Central memory CD8-positive, alpha-beta T cell (primary cell): ENCODE results near the gene PZP.
A peak's percentile ranks its signal among the peaks of the same experiment; 100 is the strongest.

ENCODE experiments used
- ATAC-seq: fragments of 150-1000 bp; cut with Tn5 transposase; replicated peaks from 2 replicates; pipeline ENCODE4 v1.10.0; 2022; ENCODE audit warnings: mild to moderate bottlenecking, moderate FRiP score, moderate number of reproducible peaks; ENCODE audit not compliant: poor library complexity, severe bottlenecking; ENCODE audit errors: extremely low read depth
- DNase-seq, 2 donors: peaks; one replicate each; pipeline ENCODE4 v3.0.0; 2021; ENCODE audit warnings: low spot score in 2 of 2
- H3K27ac Mint-ChIP-seq: one replicate; pipeline ENCODE4 v1.8.0; 2022; ENCODE audit warnings: low read depth, mild to moderate bottlenecking, moderate library complexity, mixed read lengths
- H3K27me3 Mint-ChIP-seq: one replicate; pipeline ENCODE4 v1.8.0; 2022; ENCODE audit warnings: mixed read lengths
- H3K36me3 Mint-ChIP-seq: one replicate; pipeline ENCODE4 v1.8.0; 2022; ENCODE audit warnings: mild to moderate bottlenecking, moderate library complexity, mixed read lengths; ENCODE audit not compliant: insufficient read depth
- H3K4me1 Mint-ChIP-seq: one replicate; pipeline ENCODE4 v1.8.0; 2022; ENCODE audit warnings: mixed read lengths
- H3K4me3 Mint-ChIP-seq: one replicate; pipeline ENCODE4 v1.8.0; 2022; ENCODE audit warnings: mild to moderate bottlenecking, moderate library complexity, mixed read lengths
- H3K9me3 Mint-ChIP-seq: one replicate; pipeline ENCODE4 v1.8.0; 2022; ENCODE audit warnings: mixed read lengths

The PZP gene

DNA sequence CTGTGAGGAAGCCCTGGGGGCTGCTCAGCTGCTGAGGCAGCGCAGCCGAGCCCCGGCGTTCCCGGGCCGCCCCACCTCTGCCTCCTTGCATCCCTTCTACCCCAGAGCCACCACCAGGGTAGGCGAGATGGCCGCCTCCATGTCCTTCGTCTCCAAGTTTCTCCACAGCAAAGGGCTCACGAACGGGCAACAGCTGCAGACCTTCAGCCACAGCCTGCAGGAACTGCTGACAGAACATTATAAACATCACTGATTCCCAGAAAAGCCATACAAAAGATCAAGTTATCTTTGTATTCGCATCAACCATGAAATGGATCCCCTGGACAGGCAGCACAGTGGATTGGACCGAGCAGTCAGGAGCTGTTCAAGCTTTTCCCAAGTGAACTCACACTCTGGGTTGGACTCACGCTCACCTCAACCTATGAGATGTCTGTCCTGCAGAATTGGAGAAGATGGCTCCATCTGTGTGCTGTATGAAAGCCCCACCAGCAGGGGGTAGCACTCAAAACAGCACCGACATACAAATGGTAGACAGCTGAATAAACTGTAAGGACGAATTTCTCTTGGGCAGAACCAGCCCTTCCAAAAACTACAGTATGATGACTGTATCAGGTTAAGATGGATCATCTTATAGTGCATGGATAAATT lies 73.1 kb downstream of the PZP start:
- Mint-ChIP-seq H3K36me3 (peaks cover 17% of the 10 kb centered on the region), H3K27me3 (no peaks in the 10 kb centered on the region), H3K9me3 (no peaks in the 10 kb centered on the region), H3K27ac (no peak overlapping the region), H3K4me3 (no peak overlapping the region), H3K4me1 (peaks cover 39% of the 10 kb centered on the region)
- ATAC-seq (no peak), DNase-seq (no peak)

DNA sequence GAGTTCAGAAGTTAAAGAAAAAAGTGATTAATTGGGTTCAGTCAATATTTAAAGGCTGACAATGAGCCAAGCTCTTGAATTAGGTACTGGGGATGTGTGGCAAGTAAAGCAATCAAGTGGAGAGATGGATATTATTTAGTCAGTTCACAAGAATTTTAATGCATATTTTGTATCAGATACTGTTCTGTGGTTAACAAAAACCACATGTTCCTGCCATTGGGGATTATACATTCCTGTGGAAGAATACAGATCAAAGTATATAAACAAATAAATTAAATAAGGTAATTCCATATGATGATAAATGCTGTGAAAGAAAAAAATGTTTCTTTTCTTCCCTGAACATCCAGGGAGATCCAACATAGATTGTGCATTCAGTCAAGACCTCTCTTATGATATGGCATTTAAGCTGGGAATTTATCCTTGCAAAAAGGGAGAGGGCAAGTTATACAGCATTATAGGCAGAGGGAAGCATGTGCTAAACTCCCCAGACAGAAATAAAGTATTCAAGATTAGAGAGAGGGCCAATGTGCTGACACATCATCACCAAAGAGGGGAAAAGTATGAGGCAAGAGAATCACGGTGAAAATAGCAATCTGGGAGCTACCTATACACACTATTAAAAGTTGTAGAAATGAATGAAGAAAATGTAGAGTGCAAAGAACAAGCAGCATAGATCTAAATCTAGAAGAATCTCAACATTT lies 74.8 kb downstream of the PZP start:
- Mint-ChIP-seq H3K36me3 (peaks cover 15% of the 10 kb centered on the region), H3K27ac (peak overlapping the region; percentile 23), H3K4me1 (peaks cover 22% of the 10 kb centered on the region), H3K9me3 (no peaks in the 10 kb centered on the region), H3K4me3 (no peak overlapping the region), H3K27me3 (no peaks in the 10 kb centered on the region)
- DNase-seq (no peak), ATAC-seq (no peak)

DNA sequence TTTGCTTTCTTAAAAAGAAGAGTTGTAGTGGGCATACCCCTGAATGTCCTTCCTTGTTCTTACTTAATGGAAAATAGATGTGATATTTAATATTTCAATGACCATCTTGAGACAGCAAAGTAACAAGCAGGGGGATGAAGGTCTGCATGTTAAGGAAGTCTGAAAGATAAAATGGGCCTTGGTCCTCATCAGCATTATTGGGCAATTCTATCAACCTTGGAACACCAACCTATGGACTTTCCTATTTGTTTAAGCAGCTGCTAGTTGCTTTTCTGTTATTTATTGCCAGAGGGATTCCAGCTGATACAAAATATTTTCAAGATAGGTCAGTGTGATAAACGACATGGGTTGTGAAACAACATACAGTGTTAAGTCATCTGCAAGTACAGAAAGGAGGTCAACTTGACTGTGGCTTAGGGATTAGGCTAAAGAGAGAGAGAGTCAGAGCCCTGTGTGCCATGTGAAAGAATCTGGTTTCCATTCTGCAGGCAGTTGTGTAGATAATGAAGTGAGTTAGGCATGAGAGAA lies 76.1 kb downstream of the PZP start:
- ATAC-seq, result no peak
- H3K9me3 Mint-ChIP-seq, result no peaks in the 10 kb centered on the region
- H3K27ac Mint-ChIP-seq, result no peak overlapping the region

DNA sequence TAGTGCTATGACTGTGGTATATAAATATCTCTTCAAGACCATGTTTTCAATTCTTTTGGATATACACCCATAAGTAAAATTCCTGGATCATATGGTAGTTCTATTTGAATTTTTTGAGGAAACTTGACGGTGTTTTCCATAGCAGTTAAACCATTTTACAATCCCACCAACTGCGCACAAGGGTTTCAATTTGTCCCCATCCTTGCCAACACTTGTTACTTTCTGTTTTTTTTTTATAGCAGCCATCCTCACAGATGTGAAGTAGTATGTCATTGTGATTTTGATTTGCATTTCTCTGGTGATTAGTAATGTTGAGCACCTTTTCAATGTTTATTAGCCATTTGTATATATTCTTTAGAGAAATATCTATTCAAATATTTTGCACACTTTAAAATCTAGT lies 78.0 kb downstream of the PZP start:
- Mint-ChIP-seq H3K27ac (no peak overlapping the region), H3K4me3 (no peak overlapping the region), H3K36me3 (peaks cover 19% of the 10 kb centered on the region), H3K4me1 (peaks cover 17% of the 10 kb centered on the region), H3K27me3 (no peaks in the 10 kb centered on the region), H3K9me3 (no peaks in the 10 kb centered on the region)
- DNase-seq, result no peak
- ATAC-seq, result no peak

More for the DNA sequence above, 76.1 kb downstream of the PZP start:
- Mint-ChIP-seq H3K4me3 (no peak overlapping the region), H3K36me3 (peaks cover 19% of the 10 kb centered on the region), H3K4me1 (peaks cover 20% of the 10 kb centered on the region), H3K27me3 (no peaks in the 10 kb centered on the region)
- DNase-seq, result no peak

DNA sequence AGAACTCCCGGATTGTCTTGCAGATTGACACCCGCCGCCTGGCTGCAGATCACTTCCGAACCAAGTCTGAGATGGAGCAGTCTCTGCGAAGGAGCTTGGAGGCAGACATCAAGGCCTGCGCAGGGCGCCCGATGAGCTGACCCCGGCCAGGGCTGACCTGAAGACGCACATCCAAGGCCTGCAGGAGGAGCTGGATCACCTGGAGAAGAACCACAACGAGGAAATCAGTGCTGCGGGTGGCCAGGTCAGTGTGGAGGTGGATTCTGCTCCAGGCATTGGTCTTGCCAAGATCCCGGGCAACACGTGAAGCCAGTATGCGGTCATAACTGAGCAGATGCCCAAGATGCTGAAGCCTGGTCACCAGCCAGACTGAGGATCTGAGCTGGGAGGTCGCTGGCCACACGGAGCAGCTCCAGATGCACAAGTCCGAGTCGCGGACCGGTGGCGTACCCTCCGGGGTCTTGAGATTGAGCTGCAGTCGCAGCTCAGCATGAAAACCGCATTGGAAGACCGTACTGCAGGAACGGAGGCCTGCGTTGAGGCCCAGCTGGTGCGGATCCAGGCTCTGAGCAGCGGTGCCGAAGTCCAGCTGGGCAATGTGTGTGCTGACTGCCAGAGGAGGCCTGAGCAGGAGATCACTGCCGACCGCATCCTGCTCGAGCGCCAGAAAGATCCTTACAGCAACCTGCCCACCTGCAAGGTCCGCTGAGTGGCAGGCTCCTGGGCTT lies 80.1 kb downstream of the PZP start:
- Mint-ChIP-seq H3K4me3 (no peak overlapping the region), H3K27me3 (no peaks in the 10 kb centered on the region), H3K27ac (peak overlapping the region; percentile 44), H3K9me3 (no peaks in the 10 kb centered on the region), H3K36me3 (peaks cover 16% of the 10 kb centered on the region), H3K4me1 (peaks cover 14% of the 10 kb centered on the region)
- DNase-seq, result no peak
- ATAC-seq, result no peak

DNA sequence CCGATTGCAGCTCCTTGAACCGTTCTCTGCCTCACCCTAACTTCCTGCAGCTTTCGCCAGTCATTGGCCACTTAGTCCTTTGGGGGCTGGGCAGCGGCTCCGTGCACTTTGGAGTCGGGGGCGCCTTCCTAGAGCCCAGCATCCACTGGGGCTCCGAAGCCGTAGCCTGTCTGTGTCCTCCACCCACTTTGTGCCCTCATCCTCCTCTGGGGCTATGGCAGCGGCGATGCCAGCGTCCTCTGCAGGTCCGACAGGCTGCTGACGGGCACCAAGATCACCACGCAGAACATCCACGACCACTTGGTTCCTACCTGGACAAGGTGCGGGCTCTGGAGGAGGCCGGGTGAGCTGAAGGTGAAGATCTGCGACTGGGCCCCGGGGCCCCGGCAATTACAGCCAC lies 80.7 kb downstream of the PZP start:
- Mint-ChIP-seq H3K27ac (peak overlapping the region; percentile 44), H3K4me3 (no peak overlapping the region), H3K9me3 (no peaks in the 10 kb centered on the region), H3K36me3 (peaks cover 16% of the 10 kb centered on the region), H3K4me1 (peaks cover 11% of the 10 kb centered on the region), H3K27me3 (no peaks in the 10 kb centered on the region)
- no peak for DNase-seq
- ATAC-seq, result no peak

DNA sequence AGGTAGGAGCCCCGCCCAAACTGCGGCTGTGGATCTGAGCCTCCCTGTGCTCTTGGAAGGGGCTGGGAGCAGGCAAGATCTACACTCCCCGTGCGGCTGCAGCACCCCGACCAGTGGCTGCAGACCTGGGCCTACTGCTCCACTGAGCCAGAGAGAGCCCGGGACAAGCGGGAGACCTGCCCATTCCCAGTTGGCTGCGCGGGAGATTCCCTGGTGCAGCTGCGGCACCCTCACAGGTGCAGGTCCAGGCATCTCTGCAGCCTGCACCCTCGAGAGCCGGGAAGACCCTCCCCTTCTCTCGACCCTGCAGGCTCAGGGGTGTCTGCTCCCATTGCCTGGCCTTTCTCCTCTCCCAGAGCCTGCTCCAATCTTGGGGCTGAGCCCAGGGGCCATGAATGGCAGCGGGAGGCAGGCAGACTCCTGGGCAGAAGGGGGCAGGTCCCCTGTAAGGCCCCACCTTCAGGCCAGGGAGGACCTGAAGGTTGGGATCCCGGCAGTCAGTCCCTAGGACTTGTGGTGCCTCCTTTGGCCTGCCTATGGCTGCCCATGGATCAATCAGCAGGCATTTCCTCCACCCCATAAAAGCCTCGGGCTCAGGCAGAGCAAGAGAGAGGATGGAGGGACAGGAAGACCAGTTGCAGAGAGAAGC lies 83.7 kb downstream of the PZP start:
- H3K4me1 Mint-ChIP-seq, result peaks cover 19% of the 10 kb centered on the region
- H3K27me3 Mint-ChIP-seq, result no peaks in the 10 kb centered on the region
- no peak overlapping the region for H3K4me3 Mint-ChIP-seq
- no peaks in the 10 kb centered on the region for H3K9me3 Mint-ChIP-seq
- H3K36me3 Mint-ChIP-seq, result peaks cover 16% of the 10 kb centered on the region
- no peak overlapping the region for H3K27ac Mint-ChIP-seq
- ATAC-seq (no peak), DNase-seq (no peak)

DNA sequence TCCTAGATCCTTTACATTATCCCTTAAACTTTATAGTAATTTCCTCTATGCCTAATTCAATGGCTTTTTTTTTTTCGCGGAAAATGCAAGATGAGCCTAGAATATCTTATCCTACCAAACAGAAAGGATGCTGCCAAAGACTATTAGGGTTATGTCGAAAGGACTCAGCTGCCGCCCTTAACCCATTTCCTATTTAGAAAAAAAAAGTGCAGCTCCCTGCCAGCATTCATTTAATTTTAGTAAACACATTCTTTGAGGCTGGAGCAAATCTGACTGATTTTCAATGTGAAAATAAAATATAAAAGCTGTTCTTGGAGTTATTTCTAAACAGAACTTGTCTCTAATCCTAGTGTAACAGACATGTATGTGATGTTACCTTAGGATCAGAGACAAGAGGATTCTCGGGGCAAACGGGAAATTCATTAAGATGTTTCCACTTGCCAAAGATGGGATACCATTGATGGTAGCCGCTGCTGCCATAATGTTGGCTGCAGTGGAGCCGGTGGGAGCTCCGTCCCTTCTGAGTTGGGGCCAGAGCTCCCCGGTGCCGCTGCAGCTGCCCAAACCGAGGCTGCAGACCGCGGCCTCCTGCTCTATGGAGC lies 84.3 kb downstream of the PZP start:
- H3K9me3 Mint-ChIP-seq, result no peaks in the 10 kb centered on the region
- DNase-seq (no peak), ATAC-seq (no peak)
- H3K4me1 Mint-ChIP-seq, result peaks cover 20% of the 10 kb centered on the region
- no peaks in the 10 kb centered on the region for H3K27me3 Mint-ChIP-seq
- peaks cover 18% of the 10 kb centered on the region for H3K36me3 Mint-ChIP-seq
- H3K27ac Mint-ChIP-seq, result no peak overlapping the region
- H3K4me3 Mint-ChIP-seq, result no peak overlapping the region

DNA sequence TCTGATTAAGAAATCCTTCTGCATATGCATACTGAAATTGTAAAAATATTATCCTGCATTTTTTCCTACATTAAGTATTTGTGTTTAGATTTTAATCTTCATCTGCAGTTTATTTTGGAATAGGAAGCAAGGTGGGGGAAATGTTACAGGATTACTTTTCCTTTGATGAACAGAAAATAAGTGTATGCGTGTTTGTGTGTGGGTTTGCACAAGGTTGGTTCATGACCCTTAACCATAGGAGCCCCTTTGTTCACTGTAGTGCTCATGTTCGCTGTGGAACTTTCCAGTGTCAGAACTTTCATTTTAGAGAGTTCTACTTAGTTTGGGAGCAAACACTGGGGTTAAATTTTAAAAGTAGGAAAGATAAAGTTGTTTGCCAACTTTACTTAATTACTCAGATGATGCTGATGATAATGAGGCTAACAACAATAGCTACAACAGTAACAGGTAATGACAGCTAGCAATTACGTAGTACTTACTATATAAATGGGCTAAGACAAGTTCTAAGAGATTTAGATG lies 86.0 kb downstream of the PZP start:
- Mint-ChIP-seq H3K36me3 (peaks cover 15% of the 10 kb centered on the region), H3K4me3 (no peak overlapping the region), H3K4me1 (peaks cover 27% of the 10 kb centered on the region), H3K27me3 (no peaks in the 10 kb centered on the region), H3K9me3 (no peaks in the 10 kb centered on the region), H3K27ac (no peak overlapping the region)
- ATAC-seq (no peak), DNase-seq (no peak)

DNA sequence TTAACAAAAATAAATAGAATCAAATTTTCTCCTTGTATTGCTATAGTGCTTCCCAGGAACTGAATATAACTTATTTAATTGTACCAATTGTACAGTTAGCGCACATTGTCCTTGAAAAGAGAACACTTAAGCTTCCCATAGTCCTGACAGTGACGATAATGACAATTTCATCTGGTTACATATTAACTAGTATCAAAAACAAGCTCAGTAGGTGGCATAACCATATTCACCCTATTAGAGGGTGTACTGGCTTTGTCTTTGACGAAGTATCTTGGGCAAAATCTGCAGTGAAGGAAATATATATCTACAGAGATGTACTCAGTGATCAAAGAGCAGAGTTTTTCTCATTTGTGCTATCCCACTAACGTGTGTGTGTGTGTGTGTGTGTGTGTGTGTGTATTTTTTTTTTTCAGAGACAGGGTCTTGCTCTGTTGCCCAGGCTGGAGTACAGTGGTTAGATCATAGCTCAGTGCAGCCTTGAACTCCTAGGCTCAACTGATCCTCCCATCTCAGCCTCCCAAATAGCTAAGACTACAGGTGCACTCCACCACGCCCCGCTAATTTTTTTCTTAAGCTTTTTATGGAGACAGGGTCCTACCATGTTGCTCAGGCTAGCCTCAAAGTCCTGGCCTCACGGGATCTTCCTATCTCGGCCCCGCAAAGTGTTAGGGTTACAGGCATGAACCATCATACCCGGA lies 87.6 kb downstream of the PZP start:
- ATAC-seq, result no peak
- H3K27ac Mint-ChIP-seq, result no peak overlapping the region

DNA sequence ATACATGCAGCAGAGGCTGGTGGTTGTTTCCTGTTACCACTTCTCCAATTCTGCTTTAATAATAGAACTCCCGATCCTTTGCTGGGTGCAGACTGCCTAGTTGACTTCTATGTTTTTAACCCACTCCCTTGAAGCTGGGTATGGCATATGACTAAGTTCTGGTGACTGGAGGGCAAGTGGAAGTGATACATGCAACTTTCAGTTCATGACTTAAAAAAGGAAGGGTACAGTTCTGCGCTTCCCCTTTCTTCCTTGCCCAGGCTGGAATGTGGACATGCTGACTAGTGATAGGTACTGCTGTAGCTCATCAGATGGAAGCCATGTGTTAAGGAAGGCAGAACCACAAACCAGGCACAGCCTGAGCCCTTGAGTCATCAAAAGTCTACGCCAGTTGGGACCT lies 90.0 kb downstream of the PZP start:
- DNase-seq, result no peak
- ATAC-seq, result peak; percentile 40
- H3K27me3 Mint-ChIP-seq, result no peaks in the 10 kb centered on the region
- H3K4me3 Mint-ChIP-seq, result no peak overlapping the region
- no peaks in the 10 kb centered on the region for H3K9me3 Mint-ChIP-seq
- H3K4me1 Mint-ChIP-seq, result peaks cover 49% of the 10 kb centered on the region
- H3K36me3 Mint-ChIP-seq, result peaks cover 14% of the 10 kb centered on the region
- H3K27ac Mint-ChIP-seq, result no peak overlapping the region

More for the DNA sequence above, 87.6 kb downstream of the PZP start:
- Mint-ChIP-seq H3K4me3 (no peak overlapping the region), H3K9me3 (no peaks in the 10 kb centered on the region), H3K36me3 (peaks cover 15% of the 10 kb centered on the region), H3K4me1 (peaks cover 43% of the 10 kb centered on the region), H3K27me3 (no peaks in the 10 kb centered on the region)
- DNase-seq, result no peak
